ENCODE data around the gene ENOX1. TPM values are rescaled to one million over a fixed set of nuclear protein-coding genes. Genes with fewer than 3 reads are reported as not detected.

Gene ENOX1
- total and polyA plus RNA-seq, 2 of the 8 experiments (the other 6 are each of a cell fraction or from before 2014, with no cell fraction given), result 0.23 to 0.37 TPM

DNA sequence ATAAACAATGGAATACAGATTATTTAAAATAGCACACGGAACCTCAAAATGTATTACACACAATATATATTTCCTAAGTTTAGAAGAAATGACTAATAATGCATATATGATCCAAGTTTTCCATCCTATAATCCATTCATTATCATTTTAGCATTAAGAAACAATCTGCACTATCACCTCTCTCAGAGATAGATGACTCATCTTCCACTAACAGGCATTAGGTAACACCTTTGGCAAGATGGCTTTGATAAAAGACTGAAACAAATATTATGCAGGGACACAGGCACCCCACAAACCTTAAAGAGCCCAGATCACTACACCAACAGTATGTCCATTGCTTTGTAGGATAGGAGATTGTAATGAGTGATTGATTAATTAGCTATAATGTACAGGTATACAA lies 4.1 kb downstream of the ENOX1 start:
- no peak overlapping the region for H3K9ac ChIP-seq (replicated peaks in 1 of 4; ENCODE audit: extremely low read depth in 1 of 4, low read depth in 3 of 4, low read length in 3 of 4)
- FAIRE-seq, result no peak
- CTCF ChIA-PET (ENCODE audit: partially characterized antibody), result no interaction called here
- TF ChIP-seq JUN (IDR thresholded peaks at IDR 0.05; ENCODE audit: low read depth, low read length) (no peak), EZH2 (IDR thresholded peaks at IDR 0.05; ENCODE audit: low read depth, low read length, severe bottlenecking) (no peak), SRF (IDR thresholded peaks at IDR 0.05; ENCODE audit: low read depth, low read length) (no peak), RFX5 (IDR thresholded peaks at IDR 0.05; ENCODE audit: borderline replicate concordance, low read depth, low read length) (no peak), RXRA (IDR thresholded peaks at IDR 0.05; ENCODE audit: insufficient read depth, low read depth, low read length) (no peak), TCF12 (IDR thresholded peaks at IDR 0.05; ENCODE audit: low read depth, low read length) (no peak), NANOG (IDR thresholded peaks at IDR 0.05; ENCODE audit: insufficient read depth, low read depth, low read length, poor library complexity, severe bottlenecking) (no peak)
- TF ChIP-seq, protein P1, sequence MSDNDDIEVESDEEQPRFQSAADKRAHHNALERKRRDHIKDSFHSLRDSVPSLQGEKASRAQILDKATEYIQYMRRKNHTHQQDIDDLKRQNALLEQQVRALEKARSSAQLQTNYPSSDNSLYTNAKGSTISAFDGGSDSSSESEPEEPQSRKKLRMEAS (IDR thresholded peaks at IDR 0.05), result no peak

More for the DNA sequence above, 4.1 kb downstream of the ENOX1 start:
- Histone ChIP-seq H3K4ac (replicated peaks; ENCODE audit: insufficient read length, low read depth, low read length) (no peak overlapping the region), H2BK5ac (ENCODE audit: low read depth, low read length) (no peak overlapping the region), H3K18ac (ENCODE audit: extremely low read depth, low read length) (no peak overlapping the region), H2AFZ (ENCODE audit: low read length) (no peak overlapping the region), H3K23ac (ENCODE audit: insufficient read length) (no peak overlapping the region), H3K14ac (ENCODE audit: insufficient read length) (no peak overlapping the region), H4K5ac (ENCODE audit: insufficient read length, low read depth, low read length) (no peak overlapping the region), H2BK20ac (ENCODE audit: low read length) (no peak overlapping the region), H2BK120ac (replicated peaks; ENCODE audit: low read depth, low read length) (no peak overlapping the region), H3K36me3 (ENCODE audit: control insufficient read depth in 2 of 4, insufficient read depth in 4 of 4, low read length in 3 of 4) (no peaks in the 10 kb centered on the region), H3K4me3 (ENCODE audit: extremely low read depth in 1 of 4, insufficient read depth in 2 of 4, low read depth in 3 of 4, low read length in 4 of 4) (no peak overlapping the region), H2AK5ac (ENCODE audit: low read depth, low read length) (no peak overlapping the region), H4K8ac (ENCODE audit: extremely low read depth, insufficient read depth, low read length) (no peak overlapping the region), H3K23me2 (ENCODE audit: low read depth, low read length) (peaks cover 17% of the 10 kb centered on the region; the same call in 1 of the 2 replicates), H3K4me1 (replicated peaks in 1 of 4; ENCODE audit: control insufficient read depth in 3 of 4, insufficient read depth in 4 of 4, low read length in 3 of 4) (peaks cover 1 to 5% (median 3%) of the 10 kb centered on the region in 4 experiments; a peak in 5 of 7 replicates), H3K79me2 (ENCODE audit: control insufficient read depth in 1 of 2, insufficient read depth in 2 of 2, low read length in 2 of 2) (no peaks in the 10 kb centered on the region), H3K9me3 (ENCODE audit: insufficient read depth in 2 of 2, low read depth in 1 of 2, low read length in 1 of 2) (no peaks in the 10 kb centered on the region), H3K4me2 (ENCODE audit: insufficient read depth in 1 of 2, low read depth in 2 of 2, low read length in 2 of 2) (no peak overlapping the region), H3K27me3 (replicated peaks in 1 of 4; ENCODE audit: control insufficient read depth in 3 of 4, extremely low read depth in 1 of 4, insufficient read depth in 3 of 4, low read length in 3 of 4) (peaks cover 15 to 94% (median 67%) of the 10 kb centered on the region in 4 experiments), H4K91ac (replicated peaks; ENCODE audit: insufficient read length, low read length) (no peak overlapping the region), H2BK15ac (ENCODE audit: low read length) (no peak overlapping the region), H3K79me1 (ENCODE audit: low read depth, low read length) (no peaks in the 10 kb centered on the region), H3K56ac (replicated peaks; ENCODE audit: insufficient read length, low read depth, low read length) (no peak overlapping the region), H4K20me1 (replicated peaks in 1 of 2; ENCODE audit: control insufficient read depth in 1 of 2, insufficient read depth in 2 of 2, low read length in 2 of 2) (peaks cover 0 to 9% of the 10 kb centered on the region in 2 experiments), H3K27ac (ENCODE audit: low read depth, low read length) (no peak overlapping the region), H2BK12ac (ENCODE audit: low read depth, low read length) (no peak overlapping the region)
- no peak for DNase-seq (ENCODE audit: low read depth in 1 of 2, low spot score in 2 of 2)
- POLR2A ChIA-PET (ENCODE audit: partially characterized antibody), result no interaction called here
- WGBS, 2 experiments (ENCODE audit: extremely low coverage in 1 of 2, insufficient coverage in 1 of 2, insufficient read length in 1 of 2, insufficient replicate concordance in 2 of 2, low coverage in 1 of 2, low lambda C conversion rate in 2 of 2, missing lambda C conversion rate in 1 of 2), result 77% methylated on average over 1 of the region's 1 CpG; no CpG with 5 or more reads in 1 of the 2 experiments

Data from H1 (cell line).